NCI-H748 (cell line): ENCODE results near the gene URB1.
"Not testable (repeated sequence)": the region's sequence is repeated elsewhere in the genome, so short reads cannot be mapped to it uniquely, and the experiment has no call there.

Experiments
- DNase-seq: peaks from one replicate; lab custom pipeline; 2025; ENCODE audit not compliant: unreplicated experiment; lab: John Stamatoyannopoulos, UW

Gene URB1

DNA sequence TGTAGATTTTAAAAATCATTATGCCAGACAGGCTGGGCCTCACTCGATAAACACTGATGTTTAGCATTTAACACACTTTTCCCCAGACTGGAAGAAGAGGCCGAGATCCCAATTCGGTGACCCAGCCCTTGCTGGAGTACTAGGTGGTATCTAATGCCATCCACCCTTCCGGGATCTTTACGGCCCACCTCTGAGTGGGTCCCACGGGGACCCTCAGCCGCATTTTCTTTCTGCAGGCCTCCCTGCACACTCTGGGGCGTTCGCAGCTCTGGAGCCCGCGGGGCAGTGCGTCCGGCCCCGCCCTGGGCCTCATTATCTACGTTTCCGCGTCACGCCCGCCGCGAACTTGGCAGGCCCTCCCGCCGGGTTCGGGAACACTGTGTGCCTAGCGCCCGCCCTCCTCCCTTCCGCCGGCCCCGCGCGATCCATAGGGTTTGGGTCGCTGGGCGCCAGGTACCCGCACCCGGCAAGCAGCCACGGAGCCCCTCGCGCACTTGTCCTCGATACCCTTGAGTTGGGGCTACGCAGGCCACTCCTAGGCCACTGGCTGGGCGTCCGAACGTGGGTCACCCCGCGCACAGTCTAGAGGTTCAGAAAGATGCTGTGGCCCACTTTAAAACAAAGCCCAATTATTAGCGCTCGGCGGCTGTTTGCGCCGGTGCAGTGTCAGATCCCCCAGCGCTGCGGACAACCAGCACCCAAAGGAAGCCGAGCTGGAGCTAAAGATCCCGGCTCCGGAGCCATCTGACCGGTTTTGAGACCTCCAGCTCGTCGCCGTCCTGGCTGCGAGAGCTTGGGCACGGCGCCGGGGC is 18.7 kb upstream of the URB1 start:
- DNase-seq, result peak; percentile 79

GRCh38 chr21:32410916-32411315 is 18.1 kb upstream of the URB1 start:
- DNase-seq, result no peak

DNA sequence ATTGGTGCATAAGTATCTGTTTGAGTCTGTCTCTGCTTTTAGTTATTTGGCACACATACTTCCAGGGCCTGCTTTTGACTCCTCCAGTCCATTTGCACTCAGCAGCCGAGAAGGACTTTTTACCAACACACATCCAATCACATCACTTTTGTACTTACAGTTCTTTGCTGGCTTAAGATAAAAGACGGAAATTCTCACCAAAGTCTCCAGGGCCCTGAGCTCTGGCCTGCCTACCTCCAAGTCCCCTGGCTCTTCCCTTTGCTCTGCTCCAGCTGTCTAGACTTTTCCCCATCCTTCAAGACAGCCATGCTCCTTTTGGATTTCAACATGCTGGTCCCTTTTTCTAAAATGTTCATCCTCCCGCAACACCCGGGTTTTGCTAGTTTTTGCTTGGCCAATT is 17.5 kb upstream of the URB1 start:
- DNase-seq, result no peak

DNA sequence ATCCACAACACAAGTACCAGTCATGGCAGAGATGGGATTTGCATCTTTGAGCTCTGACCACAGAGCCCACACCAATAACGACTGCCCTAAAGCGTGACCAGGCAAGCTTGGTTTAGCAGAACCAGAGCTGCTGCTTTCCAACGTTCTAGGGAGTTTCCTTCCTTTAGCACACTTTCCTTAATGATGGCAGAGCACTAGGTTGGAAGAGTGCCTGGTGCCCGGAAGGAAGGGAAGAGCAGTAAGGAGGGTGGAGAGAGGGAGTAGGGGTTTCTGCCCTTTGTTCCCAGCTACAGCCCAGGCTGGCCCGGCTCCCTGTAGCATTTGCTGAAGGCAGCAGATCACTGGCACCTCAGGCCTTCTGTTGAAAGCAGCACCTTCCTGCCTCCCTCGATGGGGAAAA is 13.6 kb upstream of the URB1 start:
- no peak for DNase-seq

DNA sequence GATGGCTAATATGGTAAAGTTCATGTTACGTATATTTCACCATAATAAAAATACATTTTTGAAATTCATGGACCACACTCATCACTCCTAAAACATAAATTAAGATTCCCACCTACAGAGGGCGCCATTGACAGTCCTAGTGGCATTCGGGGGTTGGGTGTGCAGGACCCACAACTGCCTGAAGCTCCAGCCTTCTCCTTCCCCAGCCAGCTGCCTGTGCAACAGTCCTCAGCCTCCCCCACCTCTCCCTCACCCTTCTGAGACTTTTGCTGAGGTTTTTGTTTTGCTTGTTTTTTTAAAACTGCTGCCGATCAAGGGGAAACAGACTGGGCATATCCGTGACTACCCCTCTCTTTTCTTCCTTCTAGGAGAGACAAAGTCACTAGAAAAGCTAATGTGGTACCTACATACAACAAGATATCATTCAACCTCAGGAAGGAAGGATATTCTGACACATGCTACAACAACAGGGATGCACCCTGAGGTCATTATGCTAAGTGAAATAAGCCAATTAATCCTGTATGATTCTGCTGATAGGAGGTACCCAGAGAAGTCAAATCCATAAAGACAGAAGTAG is 10.5 kb upstream of the URB1 start:
- DNase-seq, result peak; percentile 65

- DNase-seq, result no peak
Observed at GRCh38 chr21:32393677-32394001, 827 bp upstream of the URB1 start.

- DNase-seq, result peak; percentile 27
Observed at GRCh38 chr21:32392299-32392879, 423 bp downstream of the URB1 start.

GRCh38 chr21:32391755-32392154 is 1.1 kb downstream of the URB1 start:
- DNase-seq, result no peak

DNA sequence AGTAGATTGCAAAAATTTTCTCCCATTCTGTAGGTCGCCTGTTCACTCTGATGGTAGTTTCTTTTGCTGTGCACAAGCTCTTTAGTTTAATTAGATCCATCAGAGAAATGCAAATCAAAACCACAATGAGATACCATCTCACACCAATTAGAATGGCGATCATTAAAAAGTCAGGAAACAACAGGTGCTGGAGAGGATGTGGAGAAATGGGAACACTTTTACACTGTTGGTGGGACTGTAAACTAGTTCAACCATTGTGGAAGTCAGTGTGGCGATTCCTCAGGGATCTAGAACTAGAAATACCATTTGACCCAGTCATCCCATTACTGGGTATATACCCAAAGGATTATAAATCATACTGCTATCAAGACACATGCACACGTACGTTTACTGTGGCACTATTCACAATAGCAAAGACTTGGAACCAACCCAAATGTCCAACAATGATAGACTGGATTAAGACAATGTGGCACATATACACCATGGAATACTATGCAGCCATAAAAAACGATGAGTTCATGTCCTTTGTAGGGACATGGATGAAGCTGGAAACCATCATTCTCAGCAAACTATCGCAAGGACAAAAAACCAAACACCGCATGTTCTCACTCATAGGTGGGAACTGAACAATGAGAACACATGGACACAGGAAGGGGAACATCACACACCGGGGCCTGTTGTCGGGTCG is 2.1 kb downstream of the URB1 start:
- DNase-seq, result not testable (repeated sequence)

DNA sequence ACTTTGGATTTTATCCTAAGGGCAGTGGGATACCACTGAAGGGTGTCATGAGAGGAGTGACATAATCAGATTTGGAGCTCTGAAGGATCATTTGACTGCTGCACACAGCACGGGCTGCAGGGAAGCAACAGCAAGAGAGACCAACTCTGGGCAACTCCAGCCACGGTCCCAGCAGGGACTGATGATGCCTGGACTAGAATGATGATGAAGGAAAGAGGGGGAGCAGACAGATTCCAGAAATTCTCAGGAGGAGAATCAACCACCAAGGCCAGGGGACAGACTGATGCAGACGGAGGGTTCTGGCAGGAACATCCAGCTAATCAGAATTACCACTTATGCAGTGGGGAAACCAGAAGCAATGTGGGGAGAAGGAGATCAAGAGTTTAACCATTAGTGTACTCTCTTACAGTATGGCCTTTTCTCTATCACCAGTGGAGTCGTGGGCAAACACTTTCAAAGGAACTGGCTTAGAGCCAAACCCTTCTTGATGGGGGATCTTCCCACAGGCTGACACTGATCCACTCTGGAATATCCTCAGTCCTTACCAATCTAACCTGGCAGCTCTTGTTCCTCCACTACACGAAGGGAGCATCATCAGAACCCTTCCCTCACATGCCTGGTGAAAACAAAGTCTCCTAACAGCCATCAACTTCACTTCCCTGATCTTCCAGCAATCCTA is 3.3 kb downstream of the URB1 start:
- DNase-seq, result no peak

DNA sequence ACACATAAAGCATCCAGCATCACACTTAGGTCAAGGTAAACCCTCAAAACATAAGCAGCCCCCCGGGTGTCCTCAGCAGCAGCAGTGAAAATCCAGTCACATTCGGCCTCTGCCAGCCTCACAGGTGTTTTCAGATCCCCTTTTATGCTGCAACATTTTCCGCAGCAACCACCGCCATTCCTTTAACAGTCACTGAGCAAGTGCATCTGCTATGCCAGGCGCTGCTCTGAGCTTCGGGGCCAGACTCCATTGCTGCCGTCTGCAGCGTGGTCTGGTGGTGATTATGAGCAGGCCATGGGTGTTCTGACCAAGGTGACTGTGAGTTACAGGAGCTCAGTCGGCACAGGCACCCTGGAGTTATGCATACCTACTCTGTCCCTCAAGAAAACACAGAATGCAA is 4.5 kb downstream of the URB1 start:
- DNase-seq, result no peak

DNA sequence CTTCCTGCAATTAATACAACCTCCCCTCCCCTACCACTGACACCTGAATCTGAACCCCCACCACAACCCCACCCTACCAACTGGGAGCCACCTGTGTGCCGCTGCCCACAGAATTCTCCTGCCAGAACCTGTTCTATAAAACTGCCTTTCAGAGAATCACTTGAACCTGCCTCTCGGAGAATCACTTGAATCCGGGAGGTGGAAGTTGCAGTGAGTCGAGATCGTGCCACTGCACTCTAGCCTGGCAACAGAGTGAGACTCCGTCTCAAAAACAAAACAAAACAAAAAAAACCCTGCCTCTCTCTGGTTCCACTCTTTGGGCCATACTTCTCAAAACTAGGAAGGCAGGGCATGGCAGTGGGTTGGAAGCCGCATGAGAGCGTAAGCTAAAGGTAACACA is 5.7 kb downstream of the URB1 start:
- no peak for DNase-seq

- DNase-seq, result no peak
Observed at GRCh38 chr21:32386195-32386870, 6.5 kb downstream of the URB1 start.

DNA sequence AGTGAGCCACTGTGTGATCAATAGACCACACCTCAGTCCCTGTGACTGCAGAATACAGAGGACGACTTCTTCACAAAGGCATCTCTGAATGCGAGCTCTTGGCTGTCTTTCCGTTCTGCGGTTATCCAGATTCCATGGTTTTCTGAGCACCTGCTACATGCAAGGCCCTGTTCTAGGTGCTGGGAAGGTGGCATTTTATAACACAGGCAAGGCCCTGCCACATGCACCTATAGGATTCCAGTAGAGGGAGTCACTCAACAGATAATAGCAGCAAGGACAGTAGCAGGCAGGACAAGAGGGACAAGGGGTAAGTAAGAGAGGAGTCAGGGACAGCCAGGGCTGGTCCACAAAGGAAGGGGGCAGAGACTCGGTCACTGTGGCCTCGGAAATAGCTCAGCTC is 9.0 kb downstream of the URB1 start:
- DNase-seq, result no peak

GRCh38 chr21:32382108-32382644 is 10.6 kb downstream of the URB1 start:
- DNase-seq, result peak; percentile 4

- DNase-seq, result no peak
Observed at GRCh38 chr21:32381571-32381970, 11.2 kb downstream of the URB1 start.

GRCh38 chr21:32380940-32381339 is 11.9 kb downstream of the URB1 start:
- no peak for DNase-seq

- DNase-seq, result no peak
Observed at GRCh38 chr21:32378956-32379355, 13.9 kb downstream of the URB1 start.

DNA sequence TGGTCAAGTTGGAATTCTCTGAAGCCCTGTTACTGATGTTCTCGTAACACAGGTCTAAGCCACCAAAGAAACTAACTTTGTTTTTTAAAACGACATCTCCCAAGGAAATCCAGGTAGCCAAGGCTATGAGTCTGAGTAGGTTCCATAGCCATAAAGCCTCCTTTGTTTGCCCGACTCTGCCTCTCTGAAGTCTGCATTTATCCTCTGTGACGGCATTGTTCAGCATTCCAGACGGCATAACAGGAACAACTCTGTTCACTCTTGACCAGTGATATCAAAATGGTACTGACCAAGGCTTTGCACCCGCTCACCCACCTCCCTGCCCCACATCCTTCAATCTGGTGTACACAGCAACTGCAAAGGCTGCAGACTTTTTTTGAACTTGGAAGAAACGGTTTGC is 14.8 kb downstream of the URB1 start:
- DNase-seq, result no peak

- no peak for DNase-seq
Observed at GRCh38 chr21:32377506-32377905, 15.3 kb downstream of the URB1 start.

GRCh38 chr21:32372755-32373154 is 20.1 kb downstream of the URB1 start:
- DNase-seq, result no peak
